ENCODE results near the gene PTPRN2.

Gene PTPRN2

GRCh38 chr7:157637216-157637949, 950.2 kb downstream of the PTPRN2 start:
- DNase-seq: no peak

GRCh38 chr7:157635669-157636068, 952.0 kb downstream of the PTPRN2 start:
- DNase-seq: no peak

GRCh38 chr7:157635148-157635500, 952.5 kb downstream of the PTPRN2 start:
- no peak for DNase-seq

- DNase-seq: no peak
Measured at GRCh38 chr7:157634401-157635147, 953.0 kb downstream of the PTPRN2 start.

GRCh38 chr7:157633465-157634185, 954.0 kb downstream of the PTPRN2 start:
- DNase-seq: no peak

- DNase-seq: no peak
Measured at GRCh38 chr7:157630301-157630853, 957.2 kb downstream of the PTPRN2 start.

GRCh38 chr7:157628456-157628855, 959.2 kb downstream of the PTPRN2 start:
- no peak for DNase-seq

- no peak for DNase-seq
Measured at GRCh38 chr7:157627646-157628045, 960.0 kb downstream of the PTPRN2 start.

GRCh38 chr7:157627033-157627432, 960.6 kb downstream of the PTPRN2 start:
- DNase-seq: no peak

- no peak for DNase-seq
Measured at GRCh38 chr7:157625973-157626742, 961.5 kb downstream of the PTPRN2 start.

- DNase-seq: no peak
Measured at GRCh38 chr7:157623556-157623955, 964.1 kb downstream of the PTPRN2 start.

GRCh38 chr7:157622408-157623205, 965.0 kb downstream of the PTPRN2 start:
- DNase-seq: no peak

GRCh38 chr7:157622000-157622399, 965.6 kb downstream of the PTPRN2 start:
- no peak for DNase-seq

GRCh38 chr7:157621131-157621681, 966.4 kb downstream of the PTPRN2 start:
- no peak for DNase-seq

GRCh38 chr7:157620616-157621015, 967.0 kb downstream of the PTPRN2 start:
- DNase-seq: no peak

GRCh38 chr7:157619753-157620525, 967.7 kb downstream of the PTPRN2 start:
- DNase-seq: no peak

GRCh38 chr7:157618823-157619606, 968.6 kb downstream of the PTPRN2 start:
- no peak for DNase-seq

GRCh38 chr7:157618091-157618726, 969.4 kb downstream of the PTPRN2 start:
- DNase-seq: no peak

GRCh38 chr7:157617401-157617800, 970.2 kb downstream of the PTPRN2 start:
- DNase-seq: no peak
